Measurements from ENCODE around the gene SAYSD1. TPM values are rescaled to one million over a fixed set of nuclear protein-coding genes. Genes with fewer than 3 reads are reported as not detected.
"Not testable (repeated sequence)": the region's sequence is repeated elsewhere in the genome, so short reads cannot be mapped to it uniquely, and the experiment has no call there.

SAYSD1 gene
- total and polyA plus RNA-seq, 2 experiments from 2014 or later = 9.9 to 12.4 TPM

DNA sequence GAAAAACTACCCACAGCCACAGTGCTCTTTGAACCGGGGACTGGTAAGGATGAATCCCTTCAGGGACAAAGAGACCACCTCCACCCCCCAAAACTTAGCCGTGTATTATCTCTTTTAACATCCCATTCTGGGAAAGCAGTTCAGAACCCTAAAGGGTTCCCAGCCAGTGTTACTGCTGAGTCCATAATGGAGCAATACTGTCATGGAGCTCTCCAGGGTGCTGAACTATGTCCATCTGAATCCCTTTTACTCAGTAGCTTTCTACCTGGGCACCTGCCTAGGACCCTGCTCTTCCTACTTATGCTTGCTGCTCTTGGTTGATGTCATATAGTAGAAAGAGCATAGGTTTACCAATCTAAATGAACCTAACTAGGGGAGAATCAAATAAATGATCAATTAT is 22.3 kb upstream of the SAYSD1 start:
- Histone ChIP-seq H3K9me3 (ENCODE audit: low read depth) (no peaks in the 10 kb centered on the region), H3K4me3 (no peak overlapping the region), H3K36me3 (no peaks in the 10 kb centered on the region), H3K27me3 (peaks cover 6% of the 10 kb centered on the region), H3K4me1 (ENCODE audit: low read depth) (peaks cover 4% of the 10 kb centered on the region), H3K27ac (no peak overlapping the region)
- TF ChIP-seq, protein P1, sequence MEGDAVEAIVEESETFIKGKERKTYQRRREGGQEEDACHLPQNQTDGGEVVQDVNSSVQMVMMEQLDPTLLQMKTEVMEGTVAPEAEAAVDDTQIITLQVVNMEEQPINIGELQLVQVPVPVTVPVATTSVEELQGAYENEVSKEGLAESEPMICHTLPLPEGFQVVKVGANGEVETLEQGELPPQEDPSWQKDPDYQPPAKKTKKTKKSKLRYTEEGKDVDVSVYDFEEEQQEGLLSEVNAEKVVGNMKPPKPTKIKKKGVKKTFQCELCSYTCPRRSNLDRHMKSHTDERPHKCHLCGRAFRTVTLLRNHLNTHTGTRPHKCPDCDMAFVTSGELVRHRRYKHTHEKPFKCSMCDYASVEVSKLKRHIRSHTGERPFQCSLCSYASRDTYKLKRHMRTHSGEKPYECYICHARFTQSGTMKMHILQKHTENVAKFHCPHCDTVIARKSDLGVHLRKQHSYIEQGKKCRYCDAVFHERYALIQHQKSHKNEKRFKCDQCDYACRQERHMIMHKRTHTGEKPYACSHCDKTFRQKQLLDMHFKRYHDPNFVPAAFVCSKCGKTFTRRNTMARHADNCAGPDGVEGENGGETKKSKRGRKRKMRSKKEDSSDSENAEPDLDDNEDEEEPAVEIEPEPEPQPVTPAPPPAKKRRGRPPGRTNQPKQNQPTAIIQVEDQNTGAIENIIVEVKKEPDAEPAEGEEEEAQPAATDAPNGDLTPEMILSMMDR (IDR thresholded peaks at IDR 0.05; ENCODE audit: low read depth, low read length) = no peak
- DNase-seq (ENCODE audit: low read depth in 1 of 2, low spot score in 1 of 2) = peak; percentile 57 to 93

DNA sequence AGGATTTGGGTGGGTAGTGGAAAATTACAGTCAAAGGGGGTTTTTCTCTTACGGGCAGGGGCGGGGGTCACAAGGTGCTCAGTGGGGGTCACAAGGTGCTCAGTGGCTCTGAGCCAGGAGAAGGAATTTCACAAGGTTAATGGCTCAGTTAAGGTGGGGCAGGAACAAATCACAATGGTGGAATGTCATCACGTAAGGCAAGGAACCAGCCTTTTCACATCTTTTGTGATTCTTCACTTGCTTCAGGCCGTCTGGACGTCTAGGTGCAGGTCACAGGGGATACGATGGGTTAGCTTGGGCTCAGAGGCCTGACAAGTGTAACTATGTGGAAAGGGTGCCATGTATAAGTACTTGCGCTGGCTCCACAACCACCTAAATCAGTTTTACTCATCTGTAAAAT is 21.2 kb upstream of the SAYSD1 start:
- H3K27me3 ChIP-seq; H3K9me3 ChIP-seq (ENCODE audit: low read depth); H3K27ac ChIP-seq; H3K36me3 ChIP-seq; H3K4me3 ChIP-seq; DNase-seq (ENCODE audit: low read depth in 1 of 2, low spot score in 1 of 2); H3K4me1 ChIP-seq (ENCODE audit: low read depth): not testable (repeated sequence)

DNA sequence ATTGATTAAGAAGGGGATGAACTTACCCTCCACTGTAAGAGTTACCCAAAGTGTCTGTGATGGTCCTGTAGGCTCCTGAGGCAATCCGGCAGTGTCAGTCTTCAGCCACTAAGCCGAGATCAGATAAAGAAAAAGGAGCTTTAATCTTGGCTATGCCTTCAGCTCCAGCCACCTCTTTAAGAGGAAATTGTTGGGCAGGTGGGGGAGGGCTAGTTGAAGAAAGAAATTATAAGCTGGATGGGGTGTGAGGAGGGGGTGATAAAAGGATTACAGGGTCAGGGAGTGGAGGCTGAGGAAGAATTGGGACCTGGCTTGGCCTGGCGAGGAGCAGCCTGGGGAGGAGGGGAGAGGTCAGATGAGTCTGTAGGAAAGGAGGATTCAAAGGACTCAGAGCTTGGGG is 19.8 kb upstream of the SAYSD1 start:
- H3K4me1 ChIP-seq (ENCODE audit: low read depth); H3K36me3 ChIP-seq; H3K27ac ChIP-seq; H3K4me3 ChIP-seq; DNase-seq (ENCODE audit: low read depth in 1 of 2, low spot score in 1 of 2); H3K27me3 ChIP-seq; H3K9me3 ChIP-seq (ENCODE audit: low read depth): not testable (repeated sequence)

DNA sequence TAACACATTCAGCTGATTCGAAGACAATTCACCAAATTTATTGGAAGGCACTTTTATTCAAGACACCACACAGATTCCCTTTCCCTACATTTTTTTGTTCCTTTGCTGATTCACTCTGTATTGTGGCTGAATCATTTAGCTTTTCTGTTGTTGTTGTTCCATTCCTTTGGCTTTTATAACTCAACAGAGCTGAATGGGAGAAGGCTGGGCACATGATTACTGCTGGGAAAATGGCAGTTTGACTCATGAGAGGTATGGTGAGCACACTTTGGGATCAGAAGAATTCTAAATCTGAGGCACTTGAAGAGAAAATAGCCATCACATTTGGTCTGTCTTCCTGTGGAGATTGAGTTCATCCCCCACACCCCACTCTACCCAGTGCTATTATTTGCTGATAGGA is 15.7 kb upstream of the SAYSD1 start:
- Histone ChIP-seq H3K27ac (no peak overlapping the region), H3K4me3 (no peak overlapping the region), H3K4me1 (ENCODE audit: low read depth) (peaks cover 4% of the 10 kb centered on the region), H3K9me3 (ENCODE audit: low read depth) (no peaks in the 10 kb centered on the region), H3K36me3 (no peaks in the 10 kb centered on the region), H3K27me3 (no peaks in the 10 kb centered on the region)
- DNase-seq (ENCODE audit: low read depth in 1 of 2, low spot score in 1 of 2) = no peak
- TF ChIP-seq, protein P1 (IDR thresholded peaks at IDR 0.05; ENCODE audit: low read depth, low read length) = no peak

DNA sequence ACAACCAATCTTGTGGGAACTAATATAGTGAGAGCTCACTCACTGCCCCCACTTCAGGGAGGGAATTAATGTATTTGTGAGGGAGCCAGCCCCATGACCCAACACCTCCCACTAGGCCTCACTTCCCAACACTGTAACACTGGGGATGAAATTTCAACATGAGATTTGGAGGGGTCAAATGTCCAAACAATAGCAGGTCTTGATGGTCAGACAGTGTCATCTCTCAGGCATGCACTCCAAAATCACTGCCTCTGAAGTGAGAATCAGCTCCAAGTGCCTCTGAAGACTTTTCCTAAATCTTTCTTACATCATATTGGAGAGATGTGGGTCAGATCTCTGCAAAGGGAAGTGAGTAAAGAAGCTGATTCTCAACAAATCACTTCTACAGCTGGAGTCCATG is 13.8 kb upstream of the SAYSD1 start:
- Histone ChIP-seq H3K27ac (no peak overlapping the region), H3K9me3 (ENCODE audit: low read depth) (no peaks in the 10 kb centered on the region), H3K36me3 (no peaks in the 10 kb centered on the region), H3K27me3 (no peaks in the 10 kb centered on the region), H3K4me1 (ENCODE audit: low read depth) (no peaks in the 10 kb centered on the region), H3K4me3 (no peak overlapping the region)
- no peak for DNase-seq (ENCODE audit: low read depth in 1 of 2, low spot score in 1 of 2)
- TF ChIP-seq, protein P1 (IDR thresholded peaks at IDR 0.05; ENCODE audit: low read depth, low read length) = no peak

DNA sequence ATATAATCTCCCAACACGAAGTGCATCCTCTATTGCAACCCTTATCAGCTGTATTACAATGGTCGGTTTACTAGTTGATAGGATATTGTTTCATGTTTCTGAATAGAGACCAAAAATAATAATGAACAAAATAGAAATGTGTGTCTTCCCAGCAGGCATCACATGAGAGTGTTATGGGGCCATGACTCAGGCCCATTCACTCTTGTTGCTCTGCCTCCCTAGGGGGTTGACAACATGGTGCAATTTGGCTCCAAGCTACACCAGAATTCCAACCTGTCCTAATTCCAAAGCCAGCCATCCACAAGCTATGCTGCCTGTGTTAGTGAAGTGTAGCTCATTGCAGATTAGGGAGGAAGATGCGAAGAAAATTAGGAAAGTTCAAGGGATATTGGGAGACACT is 13.1 kb upstream of the SAYSD1 start:
- no peaks in the 10 kb centered on the region for H3K9me3 ChIP-seq (ENCODE audit: low read depth)
- no peaks in the 10 kb centered on the region for H3K4me1 ChIP-seq (ENCODE audit: low read depth)
- no peaks in the 10 kb centered on the region for H3K36me3 ChIP-seq
- TF ChIP-seq, protein P1 (IDR thresholded peaks at IDR 0.05; ENCODE audit: low read depth, low read length) = no peak
- no peak overlapping the region for H3K4me3 ChIP-seq
- no peak overlapping the region for H3K27ac ChIP-seq
- no peaks in the 10 kb centered on the region for H3K27me3 ChIP-seq
- peak in 1 of 2 donors; percentile 41 for DNase-seq (ENCODE audit: low read depth in 1 of 2, low spot score in 1 of 2)

DNA sequence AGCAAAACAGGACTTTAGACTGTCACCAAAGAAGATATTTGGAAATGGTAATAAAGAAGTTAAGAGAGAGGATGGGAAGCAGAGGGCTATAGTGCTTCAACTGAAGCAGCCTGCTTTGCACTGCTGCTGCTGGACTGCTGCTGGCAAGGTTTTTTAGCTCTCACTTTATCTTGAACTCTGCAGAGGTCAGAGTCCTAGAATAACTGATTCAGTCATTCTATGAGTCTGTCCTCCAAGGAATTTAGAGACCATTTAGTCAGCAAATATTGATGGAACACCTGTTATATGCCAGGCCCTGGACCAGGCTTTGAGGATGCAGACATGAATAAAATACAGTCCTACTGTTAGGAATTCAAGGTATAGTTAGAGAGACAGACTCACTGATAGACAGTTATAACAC is 9.1 kb upstream of the SAYSD1 start:
- Histone ChIP-seq H3K9me3 (ENCODE audit: low read depth) (no peaks in the 10 kb centered on the region), H3K36me3 (no peaks in the 10 kb centered on the region), H3K4me3 (no peak overlapping the region), H3K27me3 (no peaks in the 10 kb centered on the region), H3K4me1 (ENCODE audit: low read depth) (no peaks in the 10 kb centered on the region), H3K27ac (no peak overlapping the region)
- TF ChIP-seq, protein P1 (IDR thresholded peaks at IDR 0.05; ENCODE audit: low read depth, low read length) = no peak
- peak in 1 of 2 donors; percentile 23 for DNase-seq (ENCODE audit: low read depth in 1 of 2, low spot score in 1 of 2)
